Measurements from ENCODE around the gene ZBTB2.
"Not testable (repeated sequence)": the region's sequence is repeated elsewhere in the genome, so short reads cannot be mapped to it uniquely, and the experiment has no call there.

Gene ZBTB2

GRCh38 chr6:151365233-151365632 is 26.1 kb downstream of the ZBTB2 start:
- DNase-seq: no peak

GRCh38 chr6:151359486-151359885 is 31.9 kb downstream of the ZBTB2 start:
- no peak for DNase-seq

DNA sequence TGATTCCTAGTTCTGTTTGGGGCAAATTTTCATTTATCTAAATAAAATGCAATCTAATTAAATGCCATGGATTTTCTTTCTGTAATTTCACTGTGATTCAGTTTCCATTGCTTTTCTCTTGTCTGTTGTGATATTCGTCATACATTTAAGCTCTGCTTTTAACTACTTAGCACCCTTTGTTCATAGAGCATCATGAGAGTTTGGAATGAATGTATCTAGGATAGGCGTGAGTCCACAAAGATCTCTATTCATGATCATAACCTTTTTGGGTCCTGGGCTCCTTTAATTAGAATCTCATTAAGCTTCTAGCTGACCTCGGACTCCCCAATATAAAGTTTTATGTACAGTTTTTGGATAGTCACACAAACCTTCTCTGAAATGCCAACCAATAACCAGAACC is 32.9 kb downstream of the ZBTB2 start:
- no peak for DNase-seq

DNA sequence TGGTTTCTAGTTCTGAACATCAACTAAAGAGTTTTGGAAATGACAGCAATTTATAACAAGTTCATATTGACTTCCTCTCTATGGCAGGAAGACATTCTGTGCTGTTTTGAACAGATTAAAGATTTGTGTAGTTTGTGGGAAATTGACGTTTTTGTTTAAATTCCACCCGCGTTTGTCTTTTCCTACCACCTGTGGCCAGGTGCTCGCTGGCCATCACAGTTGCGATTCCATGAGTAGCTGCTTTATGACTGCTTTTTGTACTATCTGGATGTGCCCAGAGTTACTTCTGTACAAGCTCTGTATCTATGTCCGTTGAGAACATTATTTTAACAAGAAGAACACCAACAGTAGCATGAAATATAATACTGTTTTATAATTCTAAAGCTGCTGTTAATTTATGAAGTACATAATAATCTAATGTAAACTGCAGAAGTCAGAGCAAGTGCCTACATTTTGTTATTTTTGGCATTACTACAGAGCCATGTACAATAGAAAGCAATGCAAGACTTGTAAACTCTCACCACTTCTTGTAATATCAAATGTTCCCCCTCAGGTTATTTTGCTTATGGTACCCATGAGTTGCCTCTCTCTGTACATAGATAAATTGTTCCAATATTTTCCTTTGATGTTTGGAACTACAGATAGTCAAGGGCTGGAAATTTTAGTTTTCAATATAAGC is 33.5 kb downstream of the ZBTB2 start:
- DNase-seq: no peak

DNA sequence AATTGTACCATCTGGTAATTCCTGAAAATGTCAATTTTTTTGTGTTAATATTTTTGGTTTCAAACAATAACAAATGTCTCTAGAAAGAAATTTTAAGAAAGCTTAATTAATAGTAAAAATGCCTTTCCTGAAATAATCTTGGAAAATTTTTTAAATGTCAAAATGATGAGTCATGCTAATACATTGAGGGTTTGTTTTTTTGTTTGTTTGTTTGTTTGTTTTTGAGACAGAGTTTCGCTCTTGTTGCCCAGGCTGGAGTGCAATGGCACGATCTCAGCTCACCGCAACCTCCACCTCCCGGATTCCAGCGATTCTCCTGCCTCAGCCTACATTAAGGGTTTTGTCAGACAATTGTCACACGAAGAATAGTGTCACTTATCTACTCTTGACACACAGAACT is 34.4 kb downstream of the ZBTB2 start:
- not testable (repeated sequence) for DNase-seq

- DNase-seq: no peak
Measured at GRCh38 chr6:151353795-151354194, 37.6 kb downstream of the ZBTB2 start.

DNA sequence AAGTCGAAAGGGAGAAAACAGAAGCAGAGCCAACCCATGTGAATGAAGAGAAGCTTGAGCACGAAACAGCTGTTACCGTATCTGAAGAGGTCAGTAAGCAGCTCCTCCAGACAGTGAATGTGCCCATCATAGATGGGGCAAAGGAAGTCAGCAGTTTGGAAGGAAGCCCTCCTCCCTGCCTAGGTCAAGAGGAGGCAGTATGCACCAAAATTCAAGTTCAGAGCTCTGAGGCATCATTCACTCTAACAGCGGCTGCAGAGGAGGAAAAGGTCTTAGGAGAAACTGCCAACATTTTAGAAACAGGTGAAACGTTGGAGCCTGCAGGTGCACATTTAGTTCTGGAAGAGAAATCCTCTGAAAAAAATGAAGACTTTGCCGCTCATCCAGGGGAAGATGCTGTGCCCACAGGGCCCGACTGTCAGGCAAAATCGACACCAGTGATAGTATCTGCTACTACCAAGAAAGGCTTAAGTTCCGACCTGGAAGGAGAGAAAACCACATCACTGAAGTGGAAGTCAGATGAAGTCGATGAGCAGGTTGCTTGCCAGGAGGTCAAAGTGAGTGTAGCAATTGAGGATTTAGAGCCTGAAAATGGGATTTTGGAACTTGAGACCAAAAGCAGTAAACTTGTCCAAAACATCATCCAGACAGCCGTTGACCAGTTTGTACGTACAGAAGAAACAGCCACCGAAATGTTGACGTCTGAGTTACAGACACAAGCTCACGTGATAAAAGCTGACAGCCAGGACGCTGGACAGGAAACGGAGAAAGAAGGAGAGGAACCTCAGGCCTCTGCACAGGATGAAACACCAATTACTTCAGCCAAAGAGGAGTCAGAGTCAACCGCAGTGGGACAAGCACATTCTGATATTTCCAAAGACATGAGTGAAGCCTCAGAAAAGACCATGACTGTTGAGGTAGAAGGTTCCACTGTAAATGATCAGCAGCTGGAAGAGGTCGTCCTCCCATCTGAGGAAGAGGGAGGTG is 38.7 kb downstream of the ZBTB2 start:
- DNase-seq: no peak

GRCh38 chr6:151351731-151352130 is 39.6 kb downstream of the ZBTB2 start:
- DNase-seq: no peak

GRCh38 chr6:151351146-151351700 is 40.1 kb downstream of the ZBTB2 start:
- no peak for DNase-seq

- no peak for DNase-seq
Measured at GRCh38 chr6:151350442-151351145, 40.8 kb downstream of the ZBTB2 start.

- DNase-seq: no peak
Measured at GRCh38 chr6:151349651-151350270, 41.6 kb downstream of the ZBTB2 start.

- DNase-seq: not testable (repeated sequence)
Measured at GRCh38 chr6:151342750-151343149, 48.6 kb downstream of the ZBTB2 start.

DNA sequence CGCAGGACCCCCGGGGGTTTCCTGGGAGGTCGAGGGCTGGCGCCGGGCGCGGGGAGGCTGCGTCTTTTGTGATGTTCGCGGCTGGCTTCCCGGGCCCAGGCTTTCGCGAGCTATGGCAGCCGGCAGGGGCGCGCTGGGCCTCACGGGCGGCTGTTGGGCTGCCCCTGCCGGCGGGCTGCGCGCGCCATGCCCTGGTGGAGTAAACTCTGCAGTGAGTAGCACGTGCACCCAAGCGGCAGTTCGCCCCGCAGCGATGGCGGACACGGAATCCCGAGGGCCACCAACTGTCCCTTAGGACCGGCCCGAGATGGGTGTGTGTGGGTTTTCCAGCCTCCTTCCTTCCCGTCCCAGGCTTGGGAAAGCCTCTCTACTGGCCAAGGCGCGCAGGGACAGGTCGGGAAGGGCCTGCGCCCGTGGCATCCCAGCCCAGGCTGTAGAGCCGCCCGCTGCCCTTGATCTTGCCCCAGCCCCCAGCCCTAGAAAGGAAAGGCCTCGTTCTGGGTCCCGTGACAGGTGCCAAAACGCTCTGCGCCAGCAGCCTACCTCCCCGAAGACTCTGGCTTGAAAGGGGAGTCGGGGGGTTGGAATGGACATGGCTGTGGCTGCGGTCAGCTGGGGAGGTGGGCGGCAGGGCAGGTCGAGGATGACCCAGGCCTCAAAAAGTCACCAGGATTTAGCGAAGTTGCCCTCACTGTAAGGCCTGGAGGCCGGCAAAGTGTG is 49.7 kb downstream of the ZBTB2 start:
- DNase-seq: no peak

GRCh38 chr6:151340219-151340978 is 51.0 kb downstream of the ZBTB2 start:
- no peak for DNase-seq

- no peak for DNase-seq
Measured at GRCh38 chr6:151339369-151339768, 52.0 kb downstream of the ZBTB2 start.

- DNase-seq: no peak
Measured at GRCh38 chr6:151338651-151339200, 52.6 kb downstream of the ZBTB2 start.

- no peak for DNase-seq
Measured at GRCh38 chr6:151335930-151336329, 55.4 kb downstream of the ZBTB2 start.

- no peak for DNase-seq
Measured at GRCh38 chr6:151330130-151330696, 61.1 kb downstream of the ZBTB2 start.

DNA sequence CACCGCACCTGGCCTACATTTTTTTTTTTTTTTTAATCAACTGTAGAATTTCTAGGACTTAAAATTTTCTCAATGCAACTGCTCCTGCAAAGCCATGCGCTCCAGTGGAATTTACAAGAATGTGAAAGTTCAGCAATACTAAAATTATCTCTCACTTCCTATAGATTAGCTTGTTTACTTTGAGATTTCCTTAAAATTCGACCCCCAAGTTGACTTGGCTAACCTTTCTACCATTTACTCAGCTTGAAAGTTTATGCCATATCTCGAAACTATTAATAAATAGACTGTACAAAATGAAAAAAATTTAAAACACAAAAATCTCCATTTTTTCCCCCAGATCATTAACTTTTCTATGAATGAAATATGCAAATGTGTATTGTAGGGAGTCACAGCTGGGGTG is 64.3 kb downstream of the ZBTB2 start:
- DNase-seq: no peak

- DNase-seq: no peak
Measured at GRCh38 chr6:151326116-151326825, 65.1 kb downstream of the ZBTB2 start.
